H1 (cell line): Measurements from ENCODE around the gene CFAP61. TPM values are rescaled to one million over a fixed set of nuclear protein-coding genes. Genes with fewer than 3 reads are reported as not detected.

Experiments
- CTCF ChIA-PET: fragments of 300-600 bp; sonication (Branson Sonifier 250); formaldehyde crosslinking; loops from one replicate; lab custom pipeline; 2021; ENCODE audit not compliant: partially characterized antibody; lab: Charles Lee
- POLR2A ChIA-PET: fragments of 300-600 bp; sonication (Branson Sonifier 250); formaldehyde crosslinking; loops from one replicate; lab custom pipeline; 2021; ENCODE audit warnings: inconsistent platforms; ENCODE audit not compliant: partially characterized antibody; lab: Charles Lee
- DNase-seq, 2 experiments: peaks; one replicate each; pipeline versions ENCODE4 v3.0.0 to v3.0.0-alpha.2; 2010 to 2022; ENCODE audit warnings: low spot score in 2 of 2, low read depth in 1 of 2, mixed read lengths in 1 of 2
- FAIRE-seq: peaks from 2 replicates; lab custom pipeline; 2011; peaks lifted over from hg19 to GRCh38; lab: Jason Lieb, UNC
- H2AFZ ChIP-seq: 2 replicates; pipeline ENCODE4 v1.8.1; 2012; ENCODE audit warnings: low read length, inconsistent platforms
- H2AK5ac ChIP-seq: 2 replicates; pipeline ENCODE4 v1.6.1; 2013; ENCODE audit warnings: low read depth, low read length
- H2BK120ac ChIP-seq: replicated peaks from 2 replicates; pipeline ENCODE3; 2013; ENCODE audit warnings: low read depth, low read length, inconsistent platforms
- H2BK12ac ChIP-seq: 2 replicates; pipeline ENCODE4 v1.6.1; 2013; ENCODE audit warnings: low read depth, low read length
- H2BK15ac ChIP-seq: 2 replicates; pipeline ENCODE4 v1.6.1; 2013; ENCODE audit warnings: low read length
- H2BK20ac ChIP-seq: 2 replicates; pipeline ENCODE4 v1.6.1; 2013; ENCODE audit warnings: low read length
- H2BK5ac ChIP-seq: 2 replicates; pipeline ENCODE4 v1.6.1; 2013; ENCODE audit warnings: low read depth, low read length
- H3K14ac ChIP-seq: 2 replicates; pipeline ENCODE4 v1.6.1; 2013; ENCODE audit warnings: inconsistent platforms; ENCODE audit not compliant: insufficient read length
- H3K18ac ChIP-seq: 2 replicates; pipeline ENCODE4 v1.6.1; 2013; ENCODE audit warnings: low read length; ENCODE audit errors: extremely low read depth
- H3K23ac ChIP-seq: 2 replicates; pipeline ENCODE4 v1.6.1; 2013; ENCODE audit warnings: inconsistent platforms; ENCODE audit not compliant: insufficient read length
- H3K23me2 ChIP-seq: 2 replicates; pipeline ENCODE4 v1.6.1; 2013; ENCODE audit warnings: low read depth, low read length
- H3K27ac ChIP-seq: 2 replicates; pipeline ENCODE4 v1.6.1; 2011; ENCODE audit warnings: low read depth, low read length, inconsistent platforms
- H3K27me3 ChIP-seq, 4 experiments: replicated peaks in 1 of 4; 1 replicate in 1 of 4; 2 replicates in 3 of 4; pipeline versions ENCODE4 v1.6.1 to v1.8.1; 2011 to 2013; ENCODE audit warnings: low read length in 3 of 4, mild to moderate bottlenecking in 3 of 4, inconsistent platforms in 2 of 4, mixed read lengths in 2 of 4, moderate library complexity in 1 of 4; ENCODE audit not compliant: control insufficient read depth in 3 of 4, insufficient read depth in 3 of 4; ENCODE audit errors: extremely low read depth in 1 of 4
- H3K36me3 ChIP-seq, 4 experiments: 2 replicates each; pipeline versions ENCODE4 v1.6.1 to v1.8.1; 2011 to 2013; ENCODE audit warnings: mild to moderate bottlenecking in 4 of 4, low read length in 3 of 4, moderate library complexity in 2 of 4, control low read depth in 1 of 4, inconsistent platforms in 1 of 4; ENCODE audit not compliant: insufficient read depth in 4 of 4, control insufficient read depth in 2 of 4
- H3K4ac ChIP-seq: replicated peaks from 2 replicates; pipeline ENCODE3; 2013; ENCODE audit warnings: low read length, low read depth, mixed read lengths, inconsistent platforms; ENCODE audit not compliant: insufficient read length
- H3K4me1 ChIP-seq, 4 experiments: replicated peaks in 1 of 4; 1 replicate in 1 of 4; 2 replicates in 3 of 4; pipeline versions ENCODE4 v1.6.1 to v1.8.1; 2011 to 2013; ENCODE audit warnings: low read length in 3 of 4, inconsistent platforms in 2 of 4, mixed read lengths in 1 of 4; ENCODE audit not compliant: insufficient read depth in 4 of 4, control insufficient read depth in 3 of 4
- H3K4me2 ChIP-seq, 2 experiments: 2 replicates each; pipeline versions ENCODE4 v1.6.1 to v1.8.1; 2011 to 2013; ENCODE audit warnings: low read depth in 2 of 2, low read length in 2 of 2, control low read depth in 1 of 2, inconsistent platforms in 1 of 2, mild to moderate bottlenecking in 1 of 2; ENCODE audit not compliant: insufficient read depth in 1 of 2
- H3K4me3 ChIP-seq, 4 experiments: fragments of 200-600, 300-600 bp in 1 of 4; sonication (generic), shearing (Covaris generic), sonication (Bioruptor Twin) in 1 of 4; 2 replicates each; pipeline versions ENCODE4 v1.5.1 to v1.8.1; 2011 to 2016; ENCODE audit warnings: low read length in 4 of 4, low read depth in 3 of 4, control low read depth in 2 of 4, inconsistent platforms in 2 of 4, mild to moderate bottlenecking in 2 of 4, mixed read lengths in 1 of 4, moderate library complexity in 1 of 4; ENCODE audit not compliant: insufficient read depth in 2 of 4; ENCODE audit errors: extremely low read depth in 1 of 4
- H3K56ac ChIP-seq: replicated peaks from 2 replicates; pipeline ENCODE3; 2013; ENCODE audit warnings: low read depth, mild to moderate bottlenecking, mixed read lengths, low read length, inconsistent platforms; ENCODE audit not compliant: insufficient read length
- H3K79me1 ChIP-seq: 2 replicates; pipeline ENCODE4 v1.6.1; 2013; ENCODE audit warnings: low read depth, low read length, control low read depth
- H3K79me2 ChIP-seq, 2 experiments: 2 replicates each; pipeline versions ENCODE4 v1.6.1 to v1.8.1; 2012 to 2013; ENCODE audit warnings: low read length in 2 of 2, mild to moderate bottlenecking in 2 of 2, inconsistent platforms in 1 of 2; ENCODE audit not compliant: insufficient read depth in 2 of 2, control insufficient read depth in 1 of 2
- H3K9ac ChIP-seq, 4 experiments: replicated peaks in 1 of 4; 1 replicate in 1 of 4; 2 replicates in 3 of 4; pipeline versions ENCODE4 v1.6.1 to v1.8.1; 2011 to 2013; ENCODE audit warnings: low read depth in 3 of 4, low read length in 3 of 4, control low read depth in 2 of 4, mild to moderate bottlenecking in 2 of 4, moderate library complexity in 2 of 4, inconsistent platforms in 1 of 4; ENCODE audit errors: extremely low read depth in 1 of 4
- H3K9me3 ChIP-seq, 2 experiments: 2 replicates each; pipeline versions ENCODE4 v1.6.1 to v1.8.1; 2012 to 2013; ENCODE audit warnings: mild to moderate bottlenecking in 2 of 2, moderate library complexity in 2 of 2, control low read depth in 1 of 2, inconsistent platforms in 1 of 2, low read depth in 1 of 2, low read length in 1 of 2, mixed read lengths in 1 of 2; ENCODE audit not compliant: insufficient read depth in 2 of 2
- H4K20me1 ChIP-seq, 2 experiments: replicated peaks in 1 of 2; 2 replicates each; pipeline versions ENCODE3 to v1.8.1; 2011 to 2013; ENCODE audit warnings: inconsistent platforms in 2 of 2, low read length in 2 of 2, mild to moderate bottlenecking in 1 of 2; ENCODE audit not compliant: insufficient read depth in 2 of 2, control insufficient read depth in 1 of 2
- H4K5ac ChIP-seq: 2 replicates; pipeline ENCODE4 v1.6.1; 2013; ENCODE audit warnings: low read length, low read depth, mixed read lengths, inconsistent platforms; ENCODE audit not compliant: insufficient read length
- H4K8ac ChIP-seq: 2 replicates; pipeline ENCODE4 v1.8.0; 2013; ENCODE audit warnings: mild to moderate bottlenecking, moderate library complexity, low read length, inconsistent platforms; ENCODE audit not compliant: insufficient read depth; ENCODE audit errors: extremely low read depth
- H4K91ac ChIP-seq: replicated peaks from 2 replicates; pipeline ENCODE3; 2013; ENCODE audit warnings: low read length, mixed read lengths, inconsistent platforms; ENCODE audit not compliant: insufficient read length
- ATF2 ChIP-seq: IDR thresholded peaks from 2 replicates; pipeline ENCODE4 v1.6.1; 2012; ENCODE audit warnings: low read length, inconsistent platforms
- BCL11A ChIP-seq, 2 experiments: IDR thresholded peaks; one replicate each; pipeline ENCODE4 v1.6.1; 2011; ENCODE audit warnings: low read depth in 2 of 2, low read length in 2 of 2, mild to moderate bottlenecking in 2 of 2
- MAFK ChIP-seq: IDR thresholded peaks from 2 replicates; pipeline ENCODE4 v1.6.1; 2012; ENCODE audit warnings: low read depth, mild to moderate bottlenecking, improper control_type of control experiment, low read length
- MAX ChIP-seq: IDR thresholded peaks from 2 replicates; pipeline ENCODE4 v1.6.1; 2012; ENCODE audit warnings: inconsistent platforms
- WGBS, 2 experiments: shearing (Covaris generic) in 1 of 2; methylation state at CpG; one replicate each; pipeline versions ENCODE4 v1.1.6 to v1.1.7; 2013 to 2015; ENCODE audit warnings: low lambda C conversion rate in 2 of 2, mixed read lengths in 2 of 2, inconsistent platforms in 1 of 2, low coverage in 1 of 2, missing lambda C conversion rate in 1 of 2; ENCODE audit not compliant: insufficient replicate concordance in 2 of 2, insufficient coverage in 1 of 2, insufficient read length in 1 of 2; ENCODE audit errors: extremely low coverage in 1 of 2, missing lambda C conversion rate in 1 of 2; 5-methylcytosine and 5-hydroxymethylcytosine counted together
- polyA plus RNA-seq, 7 experiments: library from polyadenylated mRNA; depleted of rRNA in 3 of 7; stranded (reverse) in 5 of 7; unstranded in 2 of 7; fragments of >200 nt in 5 of 7; fragments of 200-250 nt in 2 of 7; gene quantifications; 1 replicate in 5 of 7; 2 replicates in 1 of 7; 4 replicates in 1 of 7; pipeline versions ENCODE4 v1.2.1 to v1.2.3, GENCODE V29; 2011 to 2013; ENCODE audit warnings: missing spikeins in 2 of 7, mixed read lengths in 2 of 7
- total RNA-seq: library from RNA; stranded (reverse); fragmentation: NEBNext Ultra II Directional; extraction: Animal tissue kit (Norgen Biotek cat#: 25700); gene quantifications from 2 replicates; pipeline ENCODE4 v1.2.1, GENCODE V29; 2021

CFAP61 gene
- total and polyA plus RNA-seq, 2 of the 8 experiments (the other 6 are each of a cell fraction or from before 2014, with no cell fraction given): 0.29 to 0.61 TPM

GRCh38 chr20:20188647-20189046, 136.3 kb downstream of the CFAP61 start:
- H3K36me3 ChIP-seq: no peaks in the 10 kb centered on the region
- no peak overlapping the region for H2BK15ac ChIP-seq
- H3K4me3 ChIP-seq: no peak overlapping the region
- H4K20me1 ChIP-seq: no peaks in the 10 kb centered on the region
- no peak overlapping the region for H3K9ac ChIP-seq
- no peak overlapping the region for H2AFZ ChIP-seq
- WGBS, 2 experiments: 84% methylated on average over 1 of the region's 1 CpG; no CpG with 5 or more reads in 1 of the 2 experiments
- H3K79me1 ChIP-seq: no peaks in the 10 kb centered on the region
- ChIA-PET CTCF (no interaction called here), POLR2A (no interaction called here)
- H3K23me2 ChIP-seq: no peaks in the 10 kb centered on the region
- H3K4ac ChIP-seq: no peak overlapping the region
- no peaks in the 10 kb centered on the region for H3K9me3 ChIP-seq
- no peaks in the 10 kb centered on the region for H3K27me3 ChIP-seq
- H3K4me2 ChIP-seq: no peak overlapping the region
- DNase-seq (no peak), FAIRE-seq (no peak)
- TF ChIP-seq BCL11A (IDR thresholded peaks at IDR 0.05; ENCODE audit: low read depth in 2 of 2, low read length in 2 of 2) (no peak), MAFK (no peak), ATF2 (no peak), MAX (no peak)
- no peak overlapping the region for H2BK5ac ChIP-seq
- H3K14ac ChIP-seq: no peak overlapping the region
- H4K8ac ChIP-seq: no peak overlapping the region
- no peak overlapping the region for H3K56ac ChIP-seq
- H2BK120ac ChIP-seq: no peak overlapping the region
- no peak overlapping the region for H3K18ac ChIP-seq
- H3K23ac ChIP-seq: no peak overlapping the region
- H2BK12ac ChIP-seq: no peak overlapping the region
- no peaks in the 10 kb centered on the region for H3K79me2 ChIP-seq
- no peaks in the 10 kb centered on the region for H3K4me1 ChIP-seq
- no peak overlapping the region for H2AK5ac ChIP-seq
- no peak overlapping the region for H2BK20ac ChIP-seq
- no peak overlapping the region for H4K91ac ChIP-seq
- H4K5ac ChIP-seq: no peak overlapping the region
- no peak overlapping the region for H3K27ac ChIP-seq
